ENCODE results near the gene PTPRN2. TPM values are rescaled to one million over a fixed set of nuclear protein-coding genes. Genes with fewer than 3 reads are reported as not detected.

PTPRN2 gene
- total and polyA plus RNA-seq, 2 experiments from 2014 or later, result 0.28 TPM; not detected in 1

DNA sequence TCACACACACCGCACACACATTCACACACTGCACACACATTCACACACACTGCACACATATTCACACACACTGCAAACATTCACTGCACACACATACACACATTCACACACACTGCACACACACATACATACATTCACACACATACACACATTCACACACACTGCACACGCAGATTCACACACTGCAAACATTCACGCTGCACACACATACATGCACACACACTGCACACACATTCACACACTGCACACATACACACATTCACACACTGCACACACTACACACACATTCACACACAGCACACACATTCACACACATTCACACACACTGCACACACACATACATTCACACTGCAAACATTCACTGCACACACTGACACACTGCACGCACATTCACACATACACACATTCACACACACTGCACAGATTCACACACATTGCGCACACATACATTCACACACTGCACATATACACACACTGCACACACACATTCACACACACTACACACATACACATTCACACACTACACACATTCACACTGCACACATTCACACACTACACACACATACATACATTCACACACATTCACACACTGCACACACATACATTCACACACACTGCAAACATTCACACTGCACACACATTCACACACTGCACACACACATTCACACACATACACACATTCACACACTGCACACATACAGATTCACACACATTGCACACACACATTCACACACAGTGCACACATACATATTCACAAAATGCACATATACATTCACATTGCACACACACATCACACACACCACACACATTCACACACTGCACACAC is 325.1 kb downstream of the PTPRN2 start:
- TF ChIP-seq CTCF (IDR thresholded peaks at IDR 0.05; ENCODE audit: low read depth, low read length), result no peak
- Histone ChIP-seq H3K9me3 (ENCODE audit: low read depth) (no peaks in the 10 kb centered on the region), H3K36me3 (no peaks in the 10 kb centered on the region), H3K27me3 (no peaks in the 10 kb centered on the region), H3K4me3 (no peak overlapping the region), H3K4me1 (ENCODE audit: low read depth) (no peaks in the 10 kb centered on the region), H3K27ac (no peak overlapping the region)
- no peak for DNase-seq (ENCODE audit: low read depth in 1 of 2, low spot score in 1 of 2)

- no peak for TF ChIP-seq CTCF (IDR thresholded peaks at IDR 0.05; ENCODE audit: low read depth, low read length)
- Histone ChIP-seq H3K4me3 (no peak overlapping the region), H3K9me3 (ENCODE audit: low read depth) (no peaks in the 10 kb centered on the region), H3K4me1 (ENCODE audit: low read depth) (no peaks in the 10 kb centered on the region), H3K27me3 (no peaks in the 10 kb centered on the region), H3K36me3 (no peaks in the 10 kb centered on the region), H3K27ac (no peak overlapping the region)
- DNase-seq (ENCODE audit: low read depth in 1 of 2, low spot score in 1 of 2), result no peak
Observed at GRCh38 chr7:158261362-158262235, 326.0 kb downstream of the PTPRN2 start.

- H3K27ac ChIP-seq, result no peak overlapping the region
- no peak overlapping the region for H3K4me3 ChIP-seq
- H3K27me3 ChIP-seq, result no peaks in the 10 kb centered on the region
- H3K36me3 ChIP-seq, result no peaks in the 10 kb centered on the region
- H3K9me3 ChIP-seq (ENCODE audit: low read depth), result no peaks in the 10 kb centered on the region
- no peak for TF ChIP-seq CTCF (IDR thresholded peaks at IDR 0.05; ENCODE audit: low read depth, low read length)
- DNase-seq (ENCODE audit: low read depth in 1 of 2, low spot score in 1 of 2), result no peak
- H3K4me1 ChIP-seq (ENCODE audit: low read depth), result no peaks in the 10 kb centered on the region
Observed at GRCh38 chr7:158260567-158261361, 326.9 kb downstream of the PTPRN2 start.

DNA sequence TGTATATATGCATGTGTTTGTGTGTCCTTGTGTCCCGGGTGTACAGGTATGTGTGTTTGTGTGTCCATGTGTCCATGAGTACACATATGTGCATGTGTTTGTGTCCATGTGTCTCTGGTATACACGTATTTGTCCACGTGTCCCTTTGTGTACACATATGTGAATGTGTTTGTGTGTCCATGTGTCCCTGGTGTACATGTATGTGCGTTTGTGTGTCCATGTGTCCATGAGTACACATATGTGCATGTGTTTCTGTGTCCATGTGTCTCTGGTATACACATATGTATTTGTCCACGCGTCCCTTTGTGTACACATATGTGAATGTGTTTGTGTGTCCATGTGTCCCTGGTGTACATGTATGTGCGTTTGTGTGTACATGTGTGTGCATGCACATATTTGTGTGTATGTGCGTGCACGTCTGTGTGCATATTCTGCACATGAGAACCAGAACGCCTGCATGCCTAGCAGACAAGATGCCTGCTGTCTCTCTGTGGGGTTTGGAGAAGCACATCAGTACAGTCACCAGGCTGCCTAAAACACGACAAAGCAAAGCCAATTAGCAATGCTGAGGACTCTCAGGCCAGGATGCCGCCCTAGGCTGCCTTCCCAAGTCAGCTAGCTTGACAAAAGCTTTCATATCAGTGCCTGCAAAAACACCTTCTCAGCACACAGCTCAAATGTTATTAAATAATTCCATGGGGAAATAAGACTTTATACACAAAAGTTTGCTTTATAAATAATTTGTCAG is 327.8 kb downstream of the PTPRN2 start:
- TF ChIP-seq CTCF (IDR thresholded peaks at IDR 0.05; ENCODE audit: low read depth, low read length), result no peak
- H3K36me3 ChIP-seq, result no peaks in the 10 kb centered on the region

DNA sequence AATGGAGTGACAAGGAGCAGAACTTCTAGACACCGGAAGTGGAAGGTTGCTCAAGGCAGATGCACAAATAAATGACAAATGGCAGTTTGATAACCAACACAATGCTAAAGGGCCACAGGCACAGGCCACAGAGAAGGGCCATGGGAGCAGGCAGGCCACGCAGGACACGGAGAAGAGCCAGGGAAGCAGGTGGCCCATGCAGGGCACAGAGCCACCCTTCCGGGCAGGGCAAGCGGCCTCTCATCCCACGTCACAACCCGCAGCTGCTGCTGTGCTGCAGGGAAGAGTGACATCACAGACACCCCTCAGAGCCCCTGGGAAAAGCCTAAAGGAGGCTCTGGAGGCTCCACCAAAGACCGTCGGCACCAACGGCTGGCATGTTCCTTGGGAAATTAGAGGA is 328.5 kb downstream of the PTPRN2 start:
- Histone ChIP-seq H3K27me3 (no peaks in the 10 kb centered on the region), H3K27ac (no peak overlapping the region), H3K36me3 (no peaks in the 10 kb centered on the region), H3K9me3 (ENCODE audit: low read depth) (no peaks in the 10 kb centered on the region), H3K4me1 (ENCODE audit: low read depth) (no peaks in the 10 kb centered on the region), H3K4me3 (no peak overlapping the region)
- no peak for DNase-seq (ENCODE audit: low read depth in 1 of 2, low spot score in 1 of 2)
- TF ChIP-seq CTCF (IDR thresholded peaks at IDR 0.05; ENCODE audit: low read depth, low read length), result no peak

More for the DNA sequence above, 327.8 kb downstream of the PTPRN2 start:
- H3K27ac ChIP-seq, result no peak overlapping the region
- no peaks in the 10 kb centered on the region for H3K9me3 ChIP-seq (ENCODE audit: low read depth)
- DNase-seq (ENCODE audit: low read depth in 1 of 2, low spot score in 1 of 2), result no peak
- H3K27me3 ChIP-seq, result no peaks in the 10 kb centered on the region
- no peaks in the 10 kb centered on the region for H3K4me1 ChIP-seq (ENCODE audit: low read depth)
- H3K4me3 ChIP-seq, result no peak overlapping the region

Data from cardiac muscle cell (in vitro differentiated cells and primary cell).